Measurements from ENCODE around the gene NCK1.

NCK1 gene

DNA sequence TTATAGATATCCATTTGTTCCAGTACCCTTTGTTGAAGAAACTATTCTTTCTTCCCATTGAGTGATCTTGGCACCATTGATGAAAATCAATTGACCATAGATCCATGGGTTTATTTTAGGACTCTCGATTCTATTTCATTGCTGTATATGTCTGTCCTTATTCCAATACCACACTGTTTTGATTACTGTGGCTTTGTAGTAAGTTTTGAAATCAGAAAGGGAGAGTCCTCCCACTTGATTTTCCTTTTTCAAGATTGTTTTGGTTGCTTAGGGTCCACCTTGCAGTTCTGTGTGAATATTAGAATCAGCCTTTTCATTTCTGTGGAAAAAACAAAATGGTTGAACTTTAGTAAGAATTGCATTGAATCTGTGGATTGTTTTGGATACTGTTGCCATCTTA, 75.2 kb downstream of the NCK1 start:
- DNase-seq (ENCODE audit: low read depth), result no peak
- no peak overlapping the region for H3K4me3 ChIP-seq (ENCODE audit: low read depth, low read length)

DNA sequence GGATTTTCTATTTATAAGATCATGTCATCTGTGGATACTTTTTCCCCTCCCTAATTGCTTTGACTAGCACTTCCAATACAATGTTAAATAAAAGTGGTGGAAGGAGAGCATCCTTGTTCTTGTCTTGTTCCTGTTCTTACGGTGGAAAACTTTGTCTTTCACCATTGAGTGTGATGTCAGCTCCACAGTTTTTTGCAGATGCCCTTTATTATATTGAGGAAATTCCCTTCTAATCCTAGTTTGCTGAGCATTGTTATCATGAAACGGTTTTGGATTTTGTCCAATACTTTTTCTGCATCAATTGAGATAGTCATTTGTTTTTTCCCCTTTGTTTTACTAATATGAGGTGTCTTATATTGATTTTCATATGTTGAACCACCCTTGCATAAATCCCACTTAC, 75.8 kb downstream of the NCK1 start:
- DNase-seq (ENCODE audit: low read depth), result no peak
- H3K4me3 ChIP-seq (ENCODE audit: low read depth, low read length), result no peak overlapping the region

DNA sequence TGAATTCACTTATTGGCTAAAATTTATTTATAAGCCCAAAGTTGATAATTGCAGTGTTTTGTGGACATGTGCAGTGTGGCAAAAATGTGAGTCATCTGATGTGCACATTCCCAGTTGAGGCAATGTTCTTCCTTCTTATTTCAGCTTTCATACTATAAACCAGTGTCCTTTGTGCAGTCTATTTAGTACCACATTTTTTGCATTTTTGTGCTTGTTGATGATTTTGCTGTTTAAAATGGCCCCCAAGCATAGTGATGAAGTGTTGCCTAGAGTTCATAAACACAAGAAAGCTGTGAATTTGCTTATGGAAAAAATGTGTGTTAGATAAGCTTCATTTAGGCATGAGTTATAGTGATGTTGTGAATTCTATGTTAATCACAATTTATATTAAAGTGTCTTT, 76.3 kb downstream of the NCK1 start:
- DNase-seq (ENCODE audit: low read depth), result no peak
- no peak overlapping the region for H3K4me3 ChIP-seq (ENCODE audit: low read depth, low read length)

DNA sequence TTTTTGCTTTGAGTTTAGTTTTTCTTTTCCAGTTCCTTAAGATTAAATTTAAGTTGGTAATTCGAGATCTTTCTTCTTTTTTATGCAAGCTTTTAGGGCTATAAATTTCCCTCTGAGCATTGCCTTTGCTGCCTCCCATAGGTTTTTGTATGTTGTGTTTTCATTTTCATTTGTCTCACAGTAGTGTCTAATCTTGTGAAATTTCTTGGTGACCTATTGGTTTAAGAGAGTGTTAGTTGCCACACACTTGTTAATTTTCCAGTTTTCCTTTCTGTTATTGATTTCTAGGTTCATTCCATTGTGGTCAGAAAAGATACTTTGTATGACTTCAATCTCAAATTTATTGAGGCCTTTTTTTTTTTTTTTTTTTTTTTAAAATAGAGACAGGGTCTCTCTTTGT, 77.5 kb downstream of the NCK1 start:
- no peak for DNase-seq (ENCODE audit: low read depth)
- no peak overlapping the region for H3K4me3 ChIP-seq (ENCODE audit: low read depth, low read length)

DNA sequence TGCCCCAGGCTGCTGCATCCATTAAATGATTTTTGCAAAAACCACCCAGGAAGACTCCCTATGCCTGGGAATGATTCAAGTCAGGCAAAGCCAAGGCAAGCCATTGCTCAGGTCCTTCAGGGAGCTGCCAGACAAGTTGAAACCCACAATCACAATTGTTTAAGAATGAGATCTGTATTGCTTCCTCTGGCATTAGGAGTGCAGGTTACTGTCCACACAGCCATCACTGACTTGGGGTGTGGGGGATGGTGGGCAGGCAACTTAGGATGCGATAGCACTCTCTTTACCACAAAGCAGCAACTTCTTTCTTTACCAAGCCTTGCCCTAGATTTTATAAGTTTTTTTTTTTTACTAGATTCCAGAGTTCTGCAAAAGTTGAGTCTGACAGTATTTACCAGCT, 80.8 kb downstream of the NCK1 start:
- no peak for DNase-seq (ENCODE audit: low read depth)
- H3K4me3 ChIP-seq (ENCODE audit: low read depth, low read length), result no peak overlapping the region

DNA sequence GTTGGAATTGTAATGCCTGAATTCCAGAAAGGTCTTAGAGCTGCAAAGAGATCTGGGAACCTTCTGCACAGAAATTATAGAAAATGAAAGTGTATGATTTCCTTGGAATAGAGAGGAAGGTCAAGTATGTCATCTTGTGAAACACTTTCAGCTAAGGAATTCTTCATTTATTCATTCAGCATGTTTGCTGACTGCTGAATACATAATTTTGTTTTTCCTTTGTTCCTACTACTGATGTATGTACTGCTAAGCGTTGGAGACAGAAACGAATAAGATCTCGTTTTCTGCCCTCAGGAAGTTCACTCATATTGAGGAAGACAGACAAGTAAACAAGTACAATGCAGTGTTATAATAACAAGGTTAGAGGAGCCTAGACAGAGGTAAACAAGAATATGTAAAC, 81.4 kb downstream of the NCK1 start:
- no peak overlapping the region for H3K4me3 ChIP-seq (ENCODE audit: low read depth, low read length)
- no peak for DNase-seq (ENCODE audit: low read depth)

DNA sequence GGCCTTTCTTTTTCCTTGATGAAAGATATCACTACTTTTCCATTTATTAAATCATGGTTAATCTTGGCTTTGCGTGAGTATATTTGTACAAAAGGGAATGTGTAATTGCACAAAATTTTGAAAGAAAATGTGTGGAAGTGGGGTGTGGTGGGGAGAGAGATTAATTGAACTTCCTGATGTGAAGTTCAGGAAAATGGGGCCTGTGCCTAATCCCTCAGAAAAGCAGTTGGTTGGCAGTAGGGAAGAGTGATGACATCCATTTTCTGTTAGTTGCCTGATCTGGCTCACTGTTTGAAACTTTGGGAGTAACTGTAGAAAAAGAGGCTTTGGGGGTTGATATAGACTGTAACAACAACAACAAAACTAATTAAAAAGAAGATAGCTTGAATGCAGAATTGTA, 85.0 kb downstream of the NCK1 start:
- DNase-seq (ENCODE audit: low read depth), result no peak
- no peak overlapping the region for H3K4me3 ChIP-seq (ENCODE audit: low read depth, low read length)

DNA sequence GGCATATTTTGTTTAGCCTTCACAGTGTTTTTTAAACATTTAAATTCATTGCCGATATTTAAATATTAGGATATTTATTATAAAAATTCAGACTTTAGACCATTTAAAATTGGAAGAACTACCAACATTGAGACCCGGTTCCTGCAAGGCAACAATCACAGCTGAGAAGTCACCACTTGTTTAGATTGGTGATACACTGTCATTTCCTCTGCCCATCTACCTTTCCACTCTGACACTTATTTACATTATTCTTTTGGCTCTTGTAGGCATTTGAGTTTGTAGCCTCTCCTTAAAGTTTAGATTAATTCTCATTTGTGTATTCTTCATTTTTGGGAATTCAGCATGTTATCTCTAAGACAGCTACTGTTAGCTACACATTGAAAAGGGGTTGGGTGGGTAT, 85.5 kb downstream of the NCK1 start:
- DNase-seq (ENCODE audit: low read depth), result no peak

DNA sequence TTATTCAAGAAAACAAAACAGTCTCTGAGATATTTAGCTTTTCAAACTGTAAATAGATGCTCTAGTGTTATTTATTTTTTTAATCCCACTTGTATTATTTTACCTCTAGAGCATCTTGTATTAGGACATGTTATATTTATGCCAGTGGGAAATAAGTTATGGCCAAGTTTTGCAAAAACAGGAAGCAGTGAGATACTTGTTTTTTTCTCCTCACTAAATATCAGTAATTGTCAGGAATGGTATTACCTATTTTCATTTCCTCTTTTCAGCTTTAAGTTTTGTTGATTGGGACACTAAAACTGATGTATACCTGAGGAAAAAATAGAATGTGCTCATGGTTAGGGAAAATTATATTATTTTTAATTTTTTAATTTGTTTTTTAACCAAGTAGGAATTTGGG, 87.1 kb downstream of the NCK1 start:
- no peak overlapping the region for H3K4me3 ChIP-seq (ENCODE audit: low read depth, low read length)
- DNase-seq (ENCODE audit: low read depth), result no peak

More for the DNA sequence above, 85.5 kb downstream of the NCK1 start:
- H3K4me3 ChIP-seq (ENCODE audit: low read depth, low read length), result no peak overlapping the region

DNA sequence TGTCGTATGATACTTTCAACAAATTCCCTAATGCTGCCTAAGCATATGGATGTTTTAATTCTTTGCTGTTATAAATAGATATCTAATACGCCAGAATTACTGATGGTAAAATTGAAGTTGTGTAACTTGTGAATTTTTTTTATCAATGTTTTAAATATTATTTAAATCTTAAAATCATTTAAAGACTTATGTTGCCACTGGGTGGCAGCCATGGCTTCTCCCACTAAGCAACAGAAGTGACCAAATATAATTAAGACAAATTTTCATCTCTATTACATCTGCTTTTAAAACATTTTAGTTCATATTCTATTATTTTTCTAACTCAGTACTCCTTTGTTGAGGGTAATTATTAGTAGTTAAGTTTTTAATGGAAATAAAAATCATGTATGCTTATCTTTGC, 87.7 kb downstream of the NCK1 start:
- no peak for DNase-seq (ENCODE audit: low read depth)

DNA sequence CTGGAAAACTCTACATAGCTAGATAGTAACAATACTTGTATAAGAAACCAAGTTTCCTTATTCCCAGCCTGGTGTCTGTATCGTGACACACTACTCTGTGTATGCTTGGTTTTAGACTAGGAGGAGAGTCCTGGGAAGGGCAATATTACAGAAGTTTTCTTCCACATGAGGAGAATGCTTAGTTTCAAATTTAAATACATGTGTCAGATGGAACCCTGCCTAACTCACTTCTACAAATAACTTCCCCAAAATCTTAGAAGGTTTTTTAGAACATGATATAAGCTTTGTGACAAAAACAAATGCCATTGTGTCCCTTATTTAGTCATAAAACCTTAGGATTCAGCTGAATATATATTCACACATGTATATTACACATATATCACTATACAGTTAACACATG, 88.6 kb downstream of the NCK1 start:
- H3K4me3 ChIP-seq (ENCODE audit: low read depth, low read length), result no peak overlapping the region
- no peak for DNase-seq (ENCODE audit: low read depth)

More for the DNA sequence above, 87.7 kb downstream of the NCK1 start:
- H3K4me3 ChIP-seq (ENCODE audit: low read depth, low read length), result no peak overlapping the region

DNA sequence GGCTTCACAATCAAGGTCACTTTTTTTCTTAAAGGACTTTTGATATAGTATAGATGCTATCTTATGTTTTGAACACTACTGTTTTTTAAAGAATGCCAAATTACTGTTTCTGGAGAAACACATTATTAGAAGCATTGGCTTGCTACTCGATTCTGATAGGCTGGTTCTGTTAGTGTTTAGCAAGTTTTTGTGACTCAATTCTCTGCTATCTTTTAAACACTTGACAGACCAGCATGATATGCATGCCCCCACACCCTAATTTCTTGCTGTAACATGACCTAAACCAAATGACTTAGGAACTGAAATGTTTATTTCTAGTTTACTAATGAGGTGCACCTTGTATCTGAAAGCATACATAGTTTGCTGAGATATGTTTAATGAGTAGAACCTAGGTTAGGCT, 90.3 kb downstream of the NCK1 start:
- DNase-seq (ENCODE audit: low read depth), result no peak
- no peak overlapping the region for H3K4me3 ChIP-seq (ENCODE audit: low read depth, low read length)

DNA sequence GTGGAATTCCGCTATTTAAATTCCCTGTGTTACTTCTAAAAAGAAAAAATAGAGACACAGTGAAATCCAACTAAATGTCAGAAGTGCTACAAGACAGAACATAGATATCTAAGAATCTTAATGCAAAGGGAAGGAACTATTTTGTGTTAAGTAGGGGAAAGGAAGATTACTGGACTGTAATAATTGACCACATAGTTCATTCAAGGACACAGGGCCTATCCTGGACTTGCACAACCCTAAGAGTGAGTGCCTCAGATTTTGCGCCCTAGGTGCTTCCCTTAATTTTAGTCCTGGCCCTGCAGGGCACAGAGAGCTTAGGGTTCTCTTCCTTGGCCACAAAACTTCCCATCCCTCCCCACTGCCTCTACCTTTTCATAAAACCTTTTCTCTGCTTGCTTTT, 92.2 kb downstream of the NCK1 start:
- no peak for DNase-seq (ENCODE audit: low read depth)
- H3K4me3 ChIP-seq (ENCODE audit: low read depth, low read length), result no peak overlapping the region

DNA sequence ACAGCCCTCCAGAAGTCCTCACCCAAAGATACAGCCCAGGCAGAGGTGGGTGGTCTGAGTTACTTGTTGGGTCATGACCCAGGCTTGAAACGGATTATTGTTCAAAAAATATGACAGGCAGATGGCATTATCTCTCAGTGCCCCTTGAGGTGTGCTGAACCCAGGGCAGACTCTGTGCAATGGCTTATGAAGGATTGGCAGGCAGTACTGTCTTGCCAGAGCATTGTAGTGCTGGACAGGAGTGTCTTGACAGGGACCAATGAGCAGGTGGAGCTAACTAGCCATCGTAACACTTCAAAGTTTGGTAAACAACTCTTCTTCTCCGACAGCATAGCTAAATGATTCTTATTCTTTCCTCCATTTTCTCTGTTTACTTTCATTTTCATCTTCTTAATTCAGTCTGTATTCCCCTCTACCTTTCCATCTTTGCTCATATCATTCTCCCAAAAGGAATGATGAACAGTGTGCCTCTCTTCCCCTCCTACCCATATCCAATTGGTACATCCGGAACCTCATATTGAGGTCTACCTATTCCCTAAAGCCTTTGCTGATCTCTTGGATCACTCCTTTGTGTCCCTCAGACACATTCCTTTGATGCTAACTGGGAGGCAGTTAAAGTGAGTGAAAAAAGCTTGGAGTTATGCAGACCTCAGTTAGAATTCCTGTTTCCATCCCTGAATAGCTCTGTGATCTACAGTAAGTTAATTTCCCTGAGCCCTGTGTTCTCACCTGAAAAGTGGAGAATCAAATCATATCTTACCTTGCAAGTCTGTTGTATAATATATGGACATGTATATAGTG, 93.2 kb downstream of the NCK1 start:
- no peak overlapping the region for H3K4me3 ChIP-seq (ENCODE audit: low read depth, low read length)
- DNase-seq (ENCODE audit: low read depth), result no peak

DNA sequence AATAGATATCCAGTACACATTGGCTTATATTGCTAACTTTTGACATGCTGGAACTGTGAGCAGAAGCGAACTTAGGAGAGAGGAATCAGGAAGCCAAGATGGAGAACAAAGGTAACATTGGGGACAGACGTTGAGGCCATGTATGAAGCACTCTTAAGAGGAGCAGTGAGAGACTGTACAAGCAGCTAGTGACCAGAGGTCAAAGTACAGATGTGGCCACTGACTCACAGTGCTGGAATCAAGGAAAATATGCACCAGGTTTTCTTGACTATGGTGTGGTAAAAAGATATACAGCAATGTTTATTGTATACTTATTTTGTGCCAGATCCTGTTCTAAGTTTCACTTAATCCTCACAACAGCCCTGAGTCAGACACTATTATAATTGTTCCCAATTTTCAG, 93.8 kb downstream of the NCK1 start:
- H3K4me3 ChIP-seq (ENCODE audit: low read depth, low read length), result no peak overlapping the region
- DNase-seq (ENCODE audit: low read depth), result peak; percentile 70

DNA sequence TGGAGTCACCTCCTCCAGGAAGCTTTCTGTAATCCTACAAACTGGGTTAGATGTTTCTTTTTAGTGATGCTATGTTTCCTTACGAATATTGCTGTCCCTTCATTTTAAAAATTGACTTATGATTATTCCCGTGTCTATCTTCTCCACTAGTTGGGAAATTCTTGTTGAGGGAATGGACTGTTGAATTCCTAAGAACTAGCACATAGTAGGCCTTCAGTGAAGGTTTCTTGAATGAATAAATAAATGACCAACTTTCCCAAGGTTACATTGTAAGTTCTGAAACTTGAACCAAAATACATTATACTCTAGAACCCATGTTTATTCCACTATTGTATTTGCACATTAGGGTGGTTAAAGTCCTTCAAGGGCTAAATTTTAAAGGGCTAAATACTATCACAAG, 95.0 kb downstream of the NCK1 start:
- DNase-seq (ENCODE audit: low read depth), result no peak
- no peak overlapping the region for H3K4me3 ChIP-seq (ENCODE audit: low read depth, low read length)

DNA sequence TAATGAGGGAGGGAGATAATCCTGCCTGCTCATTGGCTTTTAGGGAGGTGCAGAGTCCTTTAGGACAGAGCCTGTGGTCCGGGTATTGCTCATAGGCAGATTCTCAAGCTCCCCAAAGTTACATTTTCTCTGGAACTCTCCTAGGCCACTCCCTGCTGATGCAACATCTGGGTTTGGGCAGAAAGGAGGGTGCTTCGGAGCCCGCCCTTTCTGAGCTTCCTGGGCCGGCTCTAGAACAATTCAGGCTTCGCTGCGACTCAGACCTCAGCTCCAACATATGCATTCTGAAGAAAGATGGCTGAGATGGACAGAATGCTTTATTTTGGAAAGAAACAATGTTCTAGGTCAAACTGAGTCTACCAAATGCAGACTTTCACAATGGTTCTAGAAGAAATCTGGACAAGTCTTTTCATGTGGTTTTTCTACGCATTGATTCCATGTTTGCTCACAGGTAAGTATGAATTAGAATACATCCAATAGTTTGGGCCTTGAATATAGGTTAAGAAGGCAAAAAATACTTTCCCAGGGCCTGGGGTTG, 95.8 kb downstream of the NCK1 start, which contains the start of gene IL20RB:
Gene IL20RB, plus strand, starts transcription at position 233 of the 538 bp plus-strand sequence. Its CDS starts 131 bp downstream, at position 364.
- peak; percentile 50 for DNase-seq (ENCODE audit: low read depth)
- no peak within 1 kb of the TSS for H3K4me3 ChIP-seq (ENCODE audit: low read depth, low read length)

DNA sequence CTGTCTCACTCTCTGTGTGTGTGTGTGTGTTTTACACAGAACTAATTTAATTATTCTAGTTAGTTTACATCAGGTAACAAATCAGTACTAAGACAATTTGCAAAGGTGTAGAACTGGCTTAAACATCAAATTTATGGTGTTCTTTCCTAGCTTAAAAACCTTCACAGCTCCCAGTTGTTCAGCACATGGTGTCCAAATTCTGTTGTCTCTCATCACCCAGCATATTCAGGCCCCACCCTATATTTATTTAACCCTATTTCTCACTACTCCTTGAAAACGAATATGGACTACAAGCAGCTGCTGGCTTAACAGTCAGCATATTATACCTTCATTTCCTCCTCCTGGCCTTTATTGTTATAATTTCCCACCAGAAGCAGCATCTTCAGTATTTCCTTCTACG, 96.9 kb downstream of the NCK1 start:
- no peak for DNase-seq (ENCODE audit: low read depth)
- H3K4me3 ChIP-seq (ENCODE audit: low read depth, low read length), result no peak overlapping the region

DNA sequence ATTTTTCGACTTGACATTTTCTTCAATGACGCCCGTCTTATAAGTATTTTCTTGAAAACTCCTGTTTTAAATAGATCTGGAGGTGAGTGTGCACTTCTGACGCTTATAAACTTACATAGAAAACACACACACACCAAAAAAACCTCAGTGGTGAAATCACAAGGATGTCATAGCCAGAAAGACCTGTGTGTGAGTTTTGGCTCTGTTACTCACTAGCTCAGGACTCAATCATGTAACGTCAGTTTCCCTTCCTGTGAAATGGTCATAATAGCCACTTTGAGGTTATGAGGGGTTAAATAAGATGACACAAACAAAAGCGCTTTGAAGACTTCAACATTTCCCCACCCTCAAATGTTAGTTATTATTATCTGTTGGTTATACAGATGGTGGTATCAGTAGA, 97.6 kb downstream of the NCK1 start:
- no peak overlapping the region for H3K4me3 ChIP-seq (ENCODE audit: low read depth, low read length)
- DNase-seq (ENCODE audit: low read depth), result no peak

DNA sequence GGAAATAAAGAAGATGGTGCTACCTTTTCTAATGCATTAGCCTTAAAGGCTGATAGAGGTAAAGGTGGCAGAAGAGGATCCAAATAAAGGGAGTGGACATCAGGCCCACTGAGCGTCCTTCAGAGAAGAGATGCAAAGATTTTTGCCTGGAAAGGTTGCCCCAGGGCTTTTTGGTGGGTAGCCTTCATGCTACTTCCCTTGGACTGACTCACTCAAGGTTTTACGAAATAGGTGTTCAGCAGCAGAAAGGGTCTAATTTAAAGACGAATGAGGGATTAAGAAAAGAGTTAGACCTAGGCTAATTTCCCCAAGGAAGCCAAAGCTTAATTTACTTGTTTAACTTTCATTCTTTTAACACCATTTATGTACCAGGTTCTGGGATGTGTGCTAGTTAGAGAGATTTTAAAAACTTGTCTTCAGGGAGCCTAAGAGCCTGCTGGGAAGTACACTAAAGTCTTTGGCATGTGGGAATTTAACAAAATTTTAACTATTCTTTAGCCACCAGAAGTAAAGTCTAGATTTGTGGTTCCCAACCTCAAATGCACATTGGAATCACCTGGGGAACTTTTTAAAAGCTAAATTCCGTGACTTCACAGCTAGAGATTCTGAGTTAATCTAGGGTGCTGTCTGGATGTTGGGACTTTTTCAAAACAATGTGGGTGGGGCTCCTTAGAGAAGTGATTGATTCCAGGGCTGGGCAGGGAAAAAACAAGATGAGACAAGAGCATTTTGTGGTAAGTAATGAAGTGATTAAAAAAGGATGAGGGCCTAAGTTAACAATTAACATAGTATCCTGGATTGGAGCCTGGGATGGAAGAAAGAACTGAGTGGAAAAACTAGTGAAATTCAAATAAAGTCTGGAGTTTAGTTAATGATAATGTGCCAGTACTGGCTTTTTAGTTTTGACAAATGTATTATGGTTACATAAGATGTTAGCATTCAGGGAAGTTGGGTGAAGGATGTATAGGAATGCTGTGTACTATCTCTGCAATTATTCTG, 99.1 kb downstream of the NCK1 start:
- DNase-seq (ENCODE audit: low read depth), result no peak
- H3K4me3 ChIP-seq (ENCODE audit: low read depth, low read length), result no peak overlapping the region
